ENCODE results near the gene ENOPH1.
"Not testable (repeated sequence)": the region's sequence is repeated elsewhere in the genome, so short reads cannot be mapped to it uniquely, and the experiment has no call there.

Gene ENOPH1

DNA sequence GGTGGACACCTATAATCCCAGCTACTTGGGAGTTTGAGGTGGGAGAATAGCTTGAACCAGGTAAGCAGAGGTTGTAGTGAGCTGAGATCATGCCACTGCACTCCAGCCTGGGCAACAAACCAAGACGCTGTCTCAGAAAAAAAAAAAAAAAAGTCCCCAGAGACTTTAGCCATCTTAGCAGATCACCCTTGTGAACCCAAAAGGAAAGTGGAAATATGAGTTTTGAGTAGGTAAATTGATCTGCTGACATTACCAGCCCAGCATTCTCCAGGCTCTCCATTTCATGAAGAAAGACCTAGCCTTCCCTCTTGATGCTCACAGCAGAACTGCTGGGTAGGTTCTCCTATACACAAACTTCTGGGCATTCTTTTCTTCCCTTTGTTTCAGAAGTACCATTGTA, 32.1 kb upstream of the ENOPH1 start:
- no peaks in the 10 kb centered on the region for H3K27me3 ChIP-seq (ENCODE audit: control insufficient read depth, insufficient read depth, low read length, poor library complexity, severe bottlenecking)
- H3K4me3 ChIP-seq (ENCODE audit: insufficient read depth, low read depth, low read length) = no peak overlapping the region
- H3K36me3 ChIP-seq (ENCODE audit: control insufficient read depth, insufficient read depth, low read length) = no peaks in the 10 kb centered on the region
- no peaks in the 10 kb centered on the region for H3K4me1 ChIP-seq (ENCODE audit: control insufficient read depth, insufficient read depth, low read length)
- H3K9me3 ChIP-seq (ENCODE audit: control insufficient read depth, low read length) = no peaks in the 10 kb centered on the region
- 89 to 92% methylated on average over 1 of the region's 1 CpG for WGBS, 2 experiments
- no peak overlapping the region for H3K27ac ChIP-seq (ENCODE audit: insufficient read depth, low read depth, low read length, poor library complexity, severe bottlenecking)

DNA sequence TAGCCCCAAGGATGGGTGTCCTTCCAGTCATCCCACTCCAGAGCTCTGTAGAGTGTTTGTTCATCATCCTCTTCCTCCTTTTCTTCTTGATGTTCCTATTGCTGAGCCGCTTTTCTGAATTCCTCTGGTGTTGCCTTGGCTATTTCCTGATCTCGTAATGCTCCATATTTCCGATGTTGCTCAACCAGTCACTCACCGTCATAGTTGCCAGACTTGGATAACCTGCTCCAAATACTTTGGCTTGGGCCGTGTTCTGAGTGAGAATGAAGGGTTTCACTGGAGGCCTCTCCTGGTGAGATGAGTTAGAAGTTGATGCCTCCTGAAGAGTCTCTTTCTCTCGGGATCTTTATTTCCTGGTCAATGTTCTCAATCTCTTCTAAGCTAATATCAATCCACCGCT, 28.8 kb upstream of the ENOPH1 start:
- no peak overlapping the region for H3K4me3 ChIP-seq (ENCODE audit: insufficient read depth, low read depth, low read length)
- H3K27ac ChIP-seq (ENCODE audit: insufficient read depth, low read depth, low read length, poor library complexity, severe bottlenecking) = no peak overlapping the region
- H3K4me1 ChIP-seq (ENCODE audit: control insufficient read depth, insufficient read depth, low read length) = no peaks in the 10 kb centered on the region
- no peaks in the 10 kb centered on the region for H3K27me3 ChIP-seq (ENCODE audit: control insufficient read depth, insufficient read depth, low read length, poor library complexity, severe bottlenecking)
- no peaks in the 10 kb centered on the region for H3K36me3 ChIP-seq (ENCODE audit: control insufficient read depth, insufficient read depth, low read length)
- H3K9me3 ChIP-seq (ENCODE audit: control insufficient read depth, low read length) = no peaks in the 10 kb centered on the region
- WGBS, 2 experiments = 94 to 97% methylated on average over 7 of the region's 7 CpGs

DNA sequence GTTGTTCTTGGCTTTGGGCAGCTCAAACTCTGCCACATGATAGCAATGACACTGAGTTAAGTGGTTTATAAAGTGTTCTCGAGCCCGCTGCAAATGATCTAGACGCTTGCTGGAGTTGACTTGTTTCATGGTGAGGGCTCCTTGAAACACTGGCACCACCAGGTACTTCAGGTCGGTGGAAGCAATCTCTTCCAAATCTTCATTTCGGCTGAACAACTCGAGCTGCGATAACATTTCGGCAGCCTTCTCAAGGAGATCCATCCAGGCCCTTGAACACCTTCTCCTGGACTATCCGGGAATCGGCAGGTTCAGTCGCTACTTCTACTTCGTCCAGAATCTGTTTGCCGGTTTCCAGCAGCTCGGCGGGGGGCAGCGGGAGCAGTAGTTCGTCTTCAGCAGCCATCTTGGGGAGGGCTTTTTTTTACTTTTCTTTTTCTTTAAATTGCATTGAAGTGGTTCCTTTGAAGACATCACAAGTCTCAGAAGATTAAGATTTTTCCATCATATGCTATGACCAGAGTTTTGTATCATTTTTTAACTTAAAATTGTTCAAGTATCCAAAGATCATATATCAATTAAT, 28.1 kb upstream of the ENOPH1 start:
- H3K27ac ChIP-seq (ENCODE audit: insufficient read depth, low read depth, low read length, poor library complexity, severe bottlenecking) = no peak overlapping the region
- H3K9me3 ChIP-seq (ENCODE audit: control insufficient read depth, low read length) = no peaks in the 10 kb centered on the region
- no peaks in the 10 kb centered on the region for H3K27me3 ChIP-seq (ENCODE audit: control insufficient read depth, insufficient read depth, low read length, poor library complexity, severe bottlenecking)
- no peak overlapping the region for H3K4me3 ChIP-seq (ENCODE audit: insufficient read depth, low read depth, low read length)
- no peaks in the 10 kb centered on the region for H3K36me3 ChIP-seq (ENCODE audit: control insufficient read depth, insufficient read depth, low read length)
- H3K4me1 ChIP-seq (ENCODE audit: control insufficient read depth, insufficient read depth, low read length) = no peaks in the 10 kb centered on the region
- 91 to 93% methylated on average over 17 of the region's 17 CpGs for WGBS, 2 experiments

DNA sequence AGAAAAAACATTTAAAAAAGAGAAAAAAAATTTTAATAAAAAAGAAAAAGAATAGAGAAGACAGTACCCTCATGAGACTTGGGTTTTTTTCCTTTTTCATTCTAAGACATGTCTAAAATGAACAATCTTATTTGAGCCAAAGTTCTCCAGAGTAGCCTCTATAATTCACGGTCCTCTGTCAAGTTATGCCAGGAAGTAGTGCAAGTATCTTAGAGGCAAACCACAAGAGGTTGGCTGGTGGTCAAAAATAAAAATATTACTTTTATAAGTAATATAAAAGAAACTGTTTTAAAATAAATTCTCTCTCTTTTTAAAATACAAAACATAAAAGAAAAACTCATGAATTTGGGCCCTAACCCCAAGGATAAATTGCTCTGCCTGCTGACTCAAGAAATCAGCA, 26.7 kb upstream of the ENOPH1 start:
- Histone ChIP-seq H3K36me3 (ENCODE audit: control insufficient read depth, insufficient read depth, low read length) (no peaks in the 10 kb centered on the region), H3K27ac (ENCODE audit: insufficient read depth, low read depth, low read length, poor library complexity, severe bottlenecking) (no peak overlapping the region), H3K4me3 (ENCODE audit: insufficient read depth, low read depth, low read length) (no peak overlapping the region), H3K4me1 (ENCODE audit: control insufficient read depth, insufficient read depth, low read length) (no peaks in the 10 kb centered on the region), H3K9me3 (ENCODE audit: control insufficient read depth, low read length) (no peaks in the 10 kb centered on the region), H3K27me3 (ENCODE audit: control insufficient read depth, insufficient read depth, low read length, poor library complexity, severe bottlenecking) (no peaks in the 10 kb centered on the region)
- 86% methylated on average over 1 of the region's 1 CpG; no CpG with 5 or more reads in 1 of the 2 experiments for WGBS, 2 experiments

DNA sequence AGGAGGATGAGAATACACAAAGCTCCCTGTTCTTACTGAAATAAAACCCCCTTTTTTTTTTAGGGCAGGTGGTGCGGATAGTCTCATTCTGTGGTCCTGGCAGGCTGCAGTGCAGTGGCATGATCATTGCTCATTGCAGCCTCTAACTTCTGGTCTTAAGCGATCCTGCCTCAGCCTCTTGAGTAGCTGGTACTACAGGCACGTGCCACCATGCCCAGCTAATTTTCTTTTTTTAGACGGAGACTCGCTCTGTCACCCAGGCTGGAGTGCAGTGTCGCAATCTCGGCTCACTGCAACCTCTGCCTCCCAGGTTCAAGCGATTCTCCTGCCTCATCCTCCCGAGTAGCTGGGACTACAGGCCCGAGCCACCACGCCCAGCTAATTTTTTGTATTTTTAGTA, 15.3 kb upstream of the ENOPH1 start:
- not testable (repeated sequence) for H3K4me1 ChIP-seq (ENCODE audit: control insufficient read depth, insufficient read depth, low read length); H3K4me3 ChIP-seq (ENCODE audit: insufficient read depth, low read depth, low read length); H3K36me3 ChIP-seq (ENCODE audit: control insufficient read depth, insufficient read depth, low read length); H3K9me3 ChIP-seq (ENCODE audit: control insufficient read depth, low read length); H3K27ac ChIP-seq (ENCODE audit: insufficient read depth, low read depth, low read length, poor library complexity, severe bottlenecking)
- WGBS, 2 experiments = 93 to 94% methylated on average over 11 of the region's 11 CpGs
- H3K27me3 ChIP-seq (ENCODE audit: control insufficient read depth, insufficient read depth, low read length, poor library complexity, severe bottlenecking) = peaks cover 20% of the 10 kb centered on the region

DNA sequence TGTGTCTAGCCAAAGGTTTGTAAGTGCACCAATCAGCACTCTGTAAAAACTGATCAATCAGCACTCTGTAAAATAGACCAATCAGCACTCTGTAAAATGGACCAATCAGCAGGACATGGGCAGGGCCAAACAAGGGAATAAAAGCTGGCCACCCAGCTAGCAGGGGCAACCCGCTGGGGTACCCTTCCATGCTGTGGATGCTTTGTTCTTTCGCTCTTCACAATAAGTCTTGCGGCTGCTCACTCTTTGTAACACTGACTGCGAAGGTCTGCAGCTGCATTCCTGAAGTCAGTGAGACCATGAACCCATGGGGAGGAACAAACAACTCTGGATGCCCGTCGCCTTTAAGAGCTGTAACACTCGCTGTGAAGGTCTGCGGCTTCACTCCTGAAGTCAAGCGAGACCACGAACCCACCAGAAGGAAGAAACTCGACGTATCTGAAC, 14.4 kb upstream of the ENOPH1 start:
- Histone ChIP-seq H3K4me1 (ENCODE audit: control insufficient read depth, insufficient read depth, low read length) (no peaks in the 10 kb centered on the region), H3K9me3 (ENCODE audit: control insufficient read depth, low read length) (no peaks in the 10 kb centered on the region), H3K4me3 (ENCODE audit: insufficient read depth, low read depth, low read length) (no peak overlapping the region), H3K36me3 (ENCODE audit: control insufficient read depth, insufficient read depth, low read length) (no peaks in the 10 kb centered on the region), H3K27me3 (ENCODE audit: control insufficient read depth, insufficient read depth, low read length, poor library complexity, severe bottlenecking) (peaks cover 20% of the 10 kb centered on the region), H3K27ac (ENCODE audit: insufficient read depth, low read depth, low read length, poor library complexity, severe bottlenecking) (no peak overlapping the region)
- WGBS, 2 experiments = 14 to 19% methylated on average over 12 of the region's 12 CpGs

DNA sequence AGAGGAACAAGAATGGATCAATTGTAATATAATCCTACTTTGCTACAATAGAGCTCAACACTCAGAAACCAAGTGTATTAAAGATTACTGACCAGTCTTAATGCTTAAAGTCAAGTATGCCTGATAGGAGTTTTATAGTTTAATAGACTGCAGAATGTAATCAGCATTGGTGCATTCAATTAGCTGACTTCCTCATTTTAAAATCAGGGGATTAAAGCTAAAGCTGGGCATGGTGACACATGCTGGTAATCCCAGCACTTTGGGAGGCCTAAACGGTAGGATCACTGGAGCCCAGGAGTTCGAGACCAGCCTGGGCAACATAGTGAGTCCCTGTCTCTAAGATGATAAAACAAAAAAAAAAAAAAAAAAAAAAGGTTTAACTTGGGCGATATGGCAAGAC, 10.9 kb upstream of the ENOPH1 start:
- H3K27me3 ChIP-seq (ENCODE audit: control insufficient read depth, insufficient read depth, low read length, poor library complexity, severe bottlenecking) = peaks cover 20% of the 10 kb centered on the region
- no peak overlapping the region for H3K27ac ChIP-seq (ENCODE audit: insufficient read depth, low read depth, low read length, poor library complexity, severe bottlenecking)
- H3K36me3 ChIP-seq (ENCODE audit: control insufficient read depth, insufficient read depth, low read length) = peaks cover 13% of the 10 kb centered on the region
- no peak overlapping the region for H3K4me3 ChIP-seq (ENCODE audit: insufficient read depth, low read depth, low read length)
- no peaks in the 10 kb centered on the region for H3K4me1 ChIP-seq (ENCODE audit: control insufficient read depth, insufficient read depth, low read length)
- 78 to 100% methylated on average over 2 to 3 of the region's 3 CpGs for WGBS, 2 experiments
- H3K9me3 ChIP-seq (ENCODE audit: control insufficient read depth, low read length) = no peaks in the 10 kb centered on the region

DNA sequence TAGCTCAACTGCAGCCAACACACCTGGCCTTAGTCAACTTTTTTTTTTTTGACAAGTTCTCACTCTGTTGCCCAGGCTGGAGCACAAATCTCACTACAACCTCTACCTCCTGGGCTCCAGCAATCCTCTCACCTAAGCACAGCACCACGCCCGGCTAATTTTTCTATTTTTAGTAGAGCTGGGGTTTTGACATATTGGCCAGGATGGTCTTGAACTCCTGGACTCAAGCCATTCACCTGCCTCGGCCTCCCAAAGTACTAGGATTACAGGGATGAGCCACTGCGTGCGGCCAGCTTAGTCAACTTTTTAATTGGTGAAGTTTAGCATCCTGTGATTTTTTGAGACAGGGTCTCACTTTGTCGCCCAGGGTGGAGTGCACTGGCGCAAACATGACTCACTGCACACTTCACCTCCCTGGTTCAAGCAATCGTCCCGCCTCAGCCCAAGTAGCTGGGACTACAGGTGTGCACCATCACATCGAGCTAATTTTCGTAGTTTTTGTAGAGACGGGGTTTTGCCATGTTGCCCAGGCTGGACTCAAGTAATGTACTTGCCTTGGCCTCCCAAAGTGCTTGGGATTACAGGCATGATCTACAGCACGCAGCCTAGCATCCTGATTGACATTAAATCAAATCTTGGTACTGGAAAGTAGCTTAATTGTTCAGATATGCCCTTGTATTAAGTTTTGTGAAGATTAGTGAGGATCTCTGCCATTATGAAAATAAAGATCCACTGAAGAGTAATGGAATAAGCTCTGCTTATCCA, 8.4 kb upstream of the ENOPH1 start:
- Histone ChIP-seq H3K27ac (ENCODE audit: insufficient read depth, low read depth, low read length, poor library complexity, severe bottlenecking) (no peak overlapping the region), H3K27me3 (ENCODE audit: control insufficient read depth, insufficient read depth, low read length, poor library complexity, severe bottlenecking) (peaks cover 20% of the 10 kb centered on the region), H3K4me3 (ENCODE audit: insufficient read depth, low read depth, low read length) (no peak overlapping the region), H3K36me3 (ENCODE audit: control insufficient read depth, insufficient read depth, low read length) (peaks cover 34% of the 10 kb centered on the region), H3K4me1 (ENCODE audit: control insufficient read depth, insufficient read depth, low read length) (peaks cover 4% of the 10 kb centered on the region), H3K9me3 (ENCODE audit: control insufficient read depth, low read length) (no peaks in the 10 kb centered on the region)
- WGBS, 2 experiments = 88 to 91% methylated on average over 13 of the region's 13 CpGs

DNA sequence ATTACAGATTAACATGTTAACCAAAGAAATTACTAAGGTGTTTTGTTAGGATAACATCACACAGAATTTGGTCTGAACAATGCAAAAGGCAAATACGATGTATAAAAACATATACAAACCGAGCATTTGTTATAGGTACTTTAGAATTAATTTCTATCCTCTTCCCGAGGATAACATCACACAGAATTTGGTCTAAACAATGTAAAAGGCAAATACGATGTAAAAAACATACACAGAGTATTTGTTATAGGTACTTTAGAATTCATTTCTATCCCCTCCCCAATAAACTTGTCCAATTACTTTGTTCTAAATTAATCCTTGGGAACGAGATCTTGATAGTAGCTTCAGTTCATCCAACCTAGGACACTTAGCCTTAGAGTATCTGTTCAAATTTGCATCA, 7.8 kb upstream of the ENOPH1 start:
- Histone ChIP-seq H3K27ac (ENCODE audit: insufficient read depth, low read depth, low read length, poor library complexity, severe bottlenecking) (no peak overlapping the region), H3K4me3 (ENCODE audit: insufficient read depth, low read depth, low read length) (no peak overlapping the region), H3K9me3 (ENCODE audit: control insufficient read depth, low read length) (no peaks in the 10 kb centered on the region), H3K27me3 (ENCODE audit: control insufficient read depth, insufficient read depth, low read length, poor library complexity, severe bottlenecking) (peaks cover 15% of the 10 kb centered on the region), H3K4me1 (ENCODE audit: control insufficient read depth, insufficient read depth, low read length) (peaks cover 4% of the 10 kb centered on the region), H3K36me3 (ENCODE audit: control insufficient read depth, insufficient read depth, low read length) (peaks cover 38% of the 10 kb centered on the region)
- WGBS, 2 experiments = 90 to 100% methylated on average over 1 to 5 of the region's 5 CpGs

DNA sequence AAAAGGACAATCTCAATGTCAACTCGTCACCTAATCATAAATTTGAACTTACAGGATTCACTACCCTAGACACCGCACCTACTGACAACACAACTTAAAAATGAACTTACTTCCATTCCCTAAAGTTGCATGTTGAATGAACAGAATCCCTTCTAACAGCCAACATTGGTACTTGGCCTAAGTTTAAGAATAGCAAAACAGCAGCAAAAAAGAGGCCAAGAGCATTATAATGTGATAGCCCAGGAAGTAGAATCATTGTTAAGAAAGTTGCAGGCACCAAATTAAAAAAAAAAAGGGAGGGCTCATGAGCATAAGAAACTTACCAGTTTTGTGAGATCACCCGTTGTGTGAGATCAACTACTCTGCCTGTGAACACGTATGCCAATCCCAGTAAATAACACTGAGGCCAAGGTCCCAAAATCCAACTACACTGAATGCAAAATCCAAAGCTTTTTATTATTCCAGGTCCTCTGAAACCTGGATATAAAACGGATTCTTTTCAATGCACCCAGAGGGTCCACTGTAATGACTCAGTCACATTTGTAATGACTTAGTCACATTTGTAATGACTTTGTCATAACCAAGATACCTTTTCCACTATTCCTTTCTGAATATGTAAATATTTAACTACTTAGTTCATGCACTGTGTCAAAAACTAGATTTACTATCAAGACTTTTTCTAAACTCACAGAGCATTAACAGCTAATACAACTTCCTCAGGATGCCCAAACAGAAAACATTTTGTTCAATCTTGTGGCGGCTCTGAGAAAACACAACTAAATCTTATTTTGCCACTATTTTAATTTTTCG, 6.9 kb upstream of the ENOPH1 start:
- H3K36me3 ChIP-seq (ENCODE audit: control insufficient read depth, insufficient read depth, low read length) = peaks cover 38% of the 10 kb centered on the region
- H3K4me3 ChIP-seq (ENCODE audit: insufficient read depth, low read depth, low read length) = no peak overlapping the region
- H3K9me3 ChIP-seq (ENCODE audit: control insufficient read depth, low read length) = no peaks in the 10 kb centered on the region
- H3K27ac ChIP-seq (ENCODE audit: insufficient read depth, low read depth, low read length, poor library complexity, severe bottlenecking) = no peak overlapping the region
- peaks cover 6% of the 10 kb centered on the region for H3K27me3 ChIP-seq (ENCODE audit: control insufficient read depth, insufficient read depth, low read length, poor library complexity, severe bottlenecking)
- peaks cover 4% of the 10 kb centered on the region for H3K4me1 ChIP-seq (ENCODE audit: control insufficient read depth, insufficient read depth, low read length)
- 93 to 94% methylated on average over 7 of the region's 7 CpGs for WGBS, 2 experiments

All from ectodermal cell (in vitro differentiated cells).